HUES64 (cell line): ENCODE measurements around the gene SLC12A8.

Experiments
- H3K27ac ChIP-seq: 2 replicates; pipeline ENCODE4 v1.7.0; 2013; ENCODE audit warnings: low read depth, low read length, inconsistent platforms
- H3K27me3 ChIP-seq: 2 replicates; pipeline ENCODE4 v1.6.1; 2013; ENCODE audit warnings: mild to moderate bottlenecking, low read length; ENCODE audit not compliant: insufficient read depth
- H3K36me3 ChIP-seq: 2 replicates; pipeline ENCODE4 v1.6.1; 2013; ENCODE audit warnings: mild to moderate bottlenecking, low read length; ENCODE audit not compliant: insufficient read depth
- H3K4me1 ChIP-seq: 2 replicates; pipeline ENCODE4 v1.6.1; 2013; ENCODE audit warnings: mild to moderate bottlenecking, low read length, moderate library complexity; ENCODE audit not compliant: insufficient read depth
- H3K4me3 ChIP-seq: 2 replicates; pipeline ENCODE4 v1.5.1; 2013; ENCODE audit warnings: mild to moderate bottlenecking, low read length, moderate library complexity
- H3K9ac ChIP-seq: 2 replicates; pipeline ENCODE4 v1.6.1; 2013; ENCODE audit warnings: mild to moderate bottlenecking, low read depth, low read length
- H3K9me3 ChIP-seq: 2 replicates; pipeline ENCODE4 v1.6.1; 2013; ENCODE audit warnings: low read depth, low read length; ENCODE audit not compliant: insufficient read depth
- WGBS: fragments of 150-250, 120-280 bp; methylation state at CpG from one replicate; pipeline ENCODE4 v1.1.7; 2013; ENCODE audit warnings: missing lambda C conversion rate; 5-methylcytosine and 5-hydroxymethylcytosine counted together

Gene SLC12A8

DNA sequence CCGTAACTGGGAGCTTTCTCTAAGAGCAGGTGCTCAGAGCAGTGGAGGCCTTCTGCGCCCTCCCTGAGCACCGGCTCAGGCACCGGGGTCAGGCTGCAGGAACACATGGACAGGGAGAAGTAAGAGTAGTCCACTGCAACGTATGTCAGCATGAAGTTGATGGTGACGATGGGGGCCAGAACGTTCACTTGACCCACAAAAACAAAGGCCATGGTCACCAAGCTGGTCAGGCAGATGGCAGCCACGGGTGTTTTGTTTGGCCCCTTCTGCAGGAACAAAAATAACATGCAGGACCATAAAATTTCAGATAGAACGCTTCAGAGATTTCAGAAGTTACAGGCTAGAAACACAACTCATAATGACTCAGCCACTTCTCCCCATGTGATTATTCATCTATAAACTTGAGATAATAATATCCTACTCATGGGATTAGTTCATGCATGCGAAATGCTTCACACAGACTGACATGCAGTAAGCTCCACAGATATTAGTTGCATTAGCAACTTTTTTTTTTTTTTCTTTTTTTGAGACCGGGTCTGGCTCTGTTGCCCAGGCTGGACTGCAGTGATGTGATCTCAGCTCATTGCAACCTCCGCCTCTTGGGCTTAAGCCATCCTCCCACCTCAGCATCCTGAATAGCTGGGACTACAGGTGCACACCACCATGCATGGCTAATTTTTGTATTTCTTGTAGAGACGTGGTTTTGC is 104.5 kb downstream of the SLC12A8 start:
- no peak overlapping the region for H3K9ac ChIP-seq

DNA sequence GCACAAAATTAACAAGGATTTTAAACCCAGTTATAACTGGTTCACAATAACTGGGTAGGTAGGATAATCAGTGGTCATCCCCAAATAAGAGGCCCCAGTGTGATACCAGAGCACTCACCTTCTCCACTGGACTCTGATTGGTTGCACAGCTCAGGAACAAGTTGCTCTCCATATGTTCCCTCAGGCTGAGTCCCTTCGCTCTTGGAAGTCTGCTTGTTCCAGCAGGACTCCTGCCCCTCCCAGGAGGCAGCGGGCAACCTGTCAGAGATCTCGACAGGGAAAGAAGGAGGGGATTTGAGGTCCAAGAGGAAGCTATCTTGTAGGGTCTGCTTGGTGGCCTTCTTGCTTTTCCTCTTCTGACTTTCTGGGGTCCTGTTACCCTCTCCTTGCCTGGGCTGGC is 105.2 kb downstream of the SLC12A8 start:
- H3K36me3 ChIP-seq, result 0 out of 2 replicates have a peak, but pooled peaks cover 4% of the 10 kb centered on the region
- WGBS, result 90% methylated on average over 3 of the region's 3 CpGs
- H3K9me3 ChIP-seq, result no peaks in the 10 kb centered on the region
- H3K9ac ChIP-seq, result no peak overlapping the region
- no peak overlapping the region for H3K27ac ChIP-seq
- H3K4me1 ChIP-seq, result peaks cover 2% of the 10 kb centered on the region; the same call in 1 of the 2 replicates
- H3K27me3 ChIP-seq, result no peaks in the 10 kb centered on the region
- H3K4me3 ChIP-seq, result no peak overlapping the region

More for the DNA sequence above, 104.5 kb downstream of the SLC12A8 start:
- Histone ChIP-seq H3K27me3 (no peaks in the 10 kb centered on the region), H3K27ac (no peak overlapping the region), H3K9me3 (no peaks in the 10 kb centered on the region), H3K4me1 (peaks cover 2% of the 10 kb centered on the region; the same call in 1 of the 2 replicates), H3K36me3 (0 out of 2 replicates have a peak, but pooled peaks cover 4% of the 10 kb centered on the region), H3K4me3 (no peak overlapping the region)
- 95% methylated on average over 13 of the region's 13 CpGs for WGBS

DNA sequence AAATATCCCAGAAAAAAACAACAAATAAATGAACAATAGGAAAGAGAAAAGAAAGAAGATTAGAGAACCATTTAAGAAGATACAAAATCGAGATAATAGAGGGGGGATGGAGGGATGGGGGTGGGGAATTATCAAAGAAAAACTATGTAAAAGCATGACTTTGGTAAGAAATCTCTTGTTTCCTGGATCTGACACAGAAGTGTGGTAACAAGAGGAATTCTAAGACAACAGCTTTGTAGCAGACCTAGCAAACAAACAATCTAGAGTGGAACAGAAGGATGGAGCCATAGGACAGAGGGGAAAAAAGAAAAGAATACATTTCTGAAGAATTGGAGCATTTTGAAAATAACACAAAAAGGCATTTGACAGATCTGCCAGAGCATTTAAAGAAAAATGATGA is 107.4 kb downstream of the SLC12A8 start:
- Histone ChIP-seq H3K36me3 (peaks cover 8% of the 10 kb centered on the region; the same call in 1 of the 2 replicates), H3K4me1 (no peaks in the 10 kb centered on the region), H3K9ac (no peak overlapping the region), H3K4me3 (no peak overlapping the region), H3K27ac (no peak overlapping the region), H3K27me3 (no peaks in the 10 kb centered on the region), H3K9me3 (no peaks in the 10 kb centered on the region)
- whole genome bisulfite sequencing, result 95% methylated on average over 1 of the region's 1 CpG

DNA sequence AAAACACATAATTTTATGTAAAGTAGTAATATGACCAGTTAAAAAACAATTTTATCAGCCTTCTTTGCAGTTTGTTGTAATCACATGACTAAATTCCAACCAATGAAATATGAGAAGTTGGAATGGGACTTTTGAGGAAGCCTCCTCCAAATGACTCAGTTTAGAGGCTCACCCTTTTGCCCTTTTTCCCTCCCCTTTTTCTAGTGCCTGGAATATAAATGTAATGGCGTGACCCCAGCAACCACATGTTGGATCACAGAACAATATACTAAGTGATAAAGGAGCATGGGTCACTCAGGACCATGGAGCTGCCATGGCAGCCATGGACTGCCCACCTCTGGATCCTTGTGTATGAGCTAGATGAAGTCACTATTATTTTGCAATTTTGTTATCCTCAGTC is 107.9 kb downstream of the SLC12A8 start:
- Histone ChIP-seq H3K9ac (no peak overlapping the region), H3K27me3 (no peaks in the 10 kb centered on the region), H3K27ac (no peak overlapping the region), H3K4me1 (no peaks in the 10 kb centered on the region), H3K9me3 (no peaks in the 10 kb centered on the region), H3K36me3 (peaks cover 8% of the 10 kb centered on the region; the same call in 1 of the 2 replicates), H3K4me3 (no peak overlapping the region)
- 100% methylated on average over 1 of the region's 1 CpG for WGBS

DNA sequence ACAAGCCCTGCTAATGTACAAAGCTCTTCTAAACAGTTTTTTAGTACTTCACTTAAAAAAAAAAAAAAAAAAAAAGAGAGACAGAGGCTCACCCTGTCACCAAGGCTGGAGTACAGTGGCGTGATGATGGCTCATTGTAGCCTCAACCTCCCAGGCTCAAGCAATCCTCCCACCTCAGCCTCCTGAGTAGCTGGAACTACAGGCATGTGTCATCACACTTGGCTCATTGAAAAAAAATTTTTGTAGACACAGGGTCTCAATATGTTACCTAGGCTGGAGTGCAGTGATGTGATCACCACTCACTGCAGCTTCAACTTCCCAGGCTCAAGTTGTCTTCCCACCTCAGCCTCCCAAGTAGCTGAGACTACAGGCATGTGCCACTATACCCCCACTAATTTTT is 109.1 kb downstream of the SLC12A8 start:
- Histone ChIP-seq H3K4me3 (no peak overlapping the region), H3K9ac (no peak overlapping the region), H3K27me3 (no peaks in the 10 kb centered on the region), H3K36me3 (peaks cover 8% of the 10 kb centered on the region; the same call in 1 of the 2 replicates), H3K9me3 (no peaks in the 10 kb centered on the region), H3K27ac (no peak overlapping the region), H3K4me1 (peaks cover 5% of the 10 kb centered on the region; the same call in 1 of the 2 replicates)
- 100% methylated on average over 1 of the region's 1 CpG for WGBS

DNA sequence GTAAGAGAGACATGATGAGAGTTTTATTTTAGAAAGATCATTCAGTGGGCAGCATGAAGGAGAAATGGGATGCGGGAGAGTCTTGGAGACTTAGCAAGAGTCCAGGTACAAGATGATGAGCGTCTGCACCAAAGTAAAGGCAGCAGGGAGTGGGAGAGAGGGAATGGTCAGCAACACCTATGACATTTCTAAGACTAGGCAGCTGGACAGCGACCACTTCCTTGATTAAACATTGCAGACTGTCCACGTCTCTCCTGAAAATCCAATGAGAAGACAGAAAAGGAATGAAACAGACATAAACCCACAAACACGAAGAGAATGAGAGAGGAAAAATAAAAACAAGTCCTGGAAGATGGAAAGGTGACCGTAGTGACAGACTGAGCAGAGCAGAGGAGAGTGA is 110.1 kb downstream of the SLC12A8 start:
- Histone ChIP-seq H3K4me3 (no peak overlapping the region), H3K9me3 (no peaks in the 10 kb centered on the region), H3K9ac (no peak overlapping the region), H3K27ac (no peak overlapping the region), H3K27me3 (no peaks in the 10 kb centered on the region), H3K4me1 (peaks cover 5% of the 10 kb centered on the region; the same call in 1 of the 2 replicates), H3K36me3 (peaks cover 5% of the 10 kb centered on the region; the same call in 1 of the 2 replicates)
- WGBS, result 94% methylated on average over 6 of the region's 6 CpGs

DNA sequence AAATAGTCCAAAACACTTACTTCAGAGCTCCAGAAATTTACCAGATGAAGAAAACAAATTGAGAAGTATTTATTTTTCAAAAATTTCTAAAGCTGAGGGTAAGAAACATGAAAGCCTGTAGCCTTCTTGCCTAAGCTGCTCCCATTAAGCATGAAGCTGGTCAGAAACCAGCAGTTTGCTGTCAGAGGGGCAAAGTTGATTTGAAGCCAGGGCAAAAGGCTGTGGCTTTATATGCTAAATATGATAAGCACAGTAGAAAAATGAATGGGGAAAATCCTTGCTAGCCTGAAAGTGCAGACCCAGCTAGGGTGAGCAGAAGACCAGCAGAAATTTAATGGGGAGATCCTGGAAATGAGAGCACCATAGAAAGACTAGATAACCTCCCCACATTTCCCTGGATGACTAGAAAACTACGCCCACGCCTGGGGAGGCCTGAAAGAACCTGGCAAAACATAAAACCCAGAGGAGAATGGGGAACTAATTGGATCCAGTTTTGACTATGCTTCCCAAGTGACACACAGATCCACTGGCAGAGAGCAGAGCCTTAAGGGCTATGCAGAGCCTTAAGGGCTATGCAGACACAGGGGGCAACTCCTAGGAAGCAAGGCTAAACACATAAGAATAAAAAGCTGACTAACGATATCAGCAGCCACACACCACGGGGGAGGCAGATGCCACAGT is 113.8 kb downstream of the SLC12A8 start:
- H3K27ac ChIP-seq, result no peak overlapping the region
- peaks cover 4% of the 10 kb centered on the region; the same call in 1 of the 2 replicates for H3K36me3 ChIP-seq
- no peaks in the 10 kb centered on the region for H3K9me3 ChIP-seq
- H3K9ac ChIP-seq, result no peak overlapping the region
- WGBS, result 54% methylated on average over 4 of the region's 4 CpGs
- H3K27me3 ChIP-seq, result no peaks in the 10 kb centered on the region
- H3K4me3 ChIP-seq, result no peak overlapping the region
- peaks cover 5% of the 10 kb centered on the region; the same call in 1 of the 2 replicates for H3K4me1 ChIP-seq

DNA sequence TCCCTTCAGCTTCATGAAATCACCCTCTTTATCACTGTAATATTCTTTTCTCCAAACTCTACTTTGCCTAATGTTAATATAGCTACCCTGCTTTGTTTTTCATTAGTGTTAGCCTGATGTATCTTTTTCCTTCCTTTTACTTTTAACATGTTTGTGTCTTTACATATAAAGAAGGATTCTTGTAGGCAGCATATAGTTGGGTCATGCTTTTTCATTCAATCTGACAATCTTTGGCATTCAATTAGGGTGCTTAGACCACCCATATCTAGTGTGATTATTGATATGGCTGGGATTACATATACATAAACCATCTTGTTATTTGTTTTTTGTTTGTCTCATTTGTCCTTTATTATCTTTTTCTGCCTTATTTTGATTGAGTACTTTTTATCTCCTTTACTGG is 121.9 kb downstream of the SLC12A8 start:
- H3K9ac ChIP-seq, result no peak overlapping the region
- no peak overlapping the region for H3K27ac ChIP-seq
- H3K4me3 ChIP-seq, result no peak overlapping the region
- H3K9me3 ChIP-seq, result no peaks in the 10 kb centered on the region
- no peaks in the 10 kb centered on the region for H3K4me1 ChIP-seq
- H3K27me3 ChIP-seq, result no peaks in the 10 kb centered on the region
- peaks cover 7% of the 10 kb centered on the region; the same call in 1 of the 2 replicates for H3K36me3 ChIP-seq

DNA sequence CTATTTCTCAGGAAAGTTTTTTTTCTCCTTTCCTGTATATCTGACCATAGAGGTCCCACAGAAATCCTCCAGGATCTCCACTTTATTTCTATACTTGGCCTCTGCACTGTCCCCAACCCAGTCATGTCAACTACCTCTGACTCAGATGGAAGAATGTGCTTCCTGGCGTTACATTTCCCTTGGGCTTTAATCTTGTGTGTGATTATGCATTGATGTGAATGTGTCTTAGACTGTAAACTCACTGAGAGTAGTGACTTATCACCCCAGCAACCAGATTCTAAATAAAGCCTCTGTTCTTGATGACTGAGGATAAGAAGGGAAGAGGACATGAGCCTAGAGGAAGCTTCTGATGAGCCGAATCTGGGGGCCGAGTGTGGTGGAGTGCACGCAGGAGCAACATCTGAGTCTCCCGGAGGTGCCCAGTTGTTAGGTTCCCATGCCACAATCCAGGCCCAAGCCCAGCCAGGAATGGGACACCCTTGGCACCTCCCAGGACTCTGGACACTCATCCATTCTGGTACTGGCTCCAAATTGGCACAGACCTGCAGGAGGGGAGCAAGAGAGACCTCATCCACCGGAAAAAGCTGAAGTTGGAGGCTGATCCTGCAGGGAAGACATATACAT is 124.7 kb downstream of the SLC12A8 start:
- peaks cover 11% of the 10 kb centered on the region; the same call in 1 of the 2 replicates for H3K36me3 ChIP-seq
- H3K9ac ChIP-seq, result no peak overlapping the region
- no peaks in the 10 kb centered on the region for H3K9me3 ChIP-seq
- H3K27me3 ChIP-seq, result no peaks in the 10 kb centered on the region
- H3K27ac ChIP-seq, result no peak overlapping the region
- WGBS, result 91% methylated on average over 6 of the region's 6 CpGs
- no peak overlapping the region for H3K4me3 ChIP-seq
- H3K4me1 ChIP-seq, result no peaks in the 10 kb centered on the region

DNA sequence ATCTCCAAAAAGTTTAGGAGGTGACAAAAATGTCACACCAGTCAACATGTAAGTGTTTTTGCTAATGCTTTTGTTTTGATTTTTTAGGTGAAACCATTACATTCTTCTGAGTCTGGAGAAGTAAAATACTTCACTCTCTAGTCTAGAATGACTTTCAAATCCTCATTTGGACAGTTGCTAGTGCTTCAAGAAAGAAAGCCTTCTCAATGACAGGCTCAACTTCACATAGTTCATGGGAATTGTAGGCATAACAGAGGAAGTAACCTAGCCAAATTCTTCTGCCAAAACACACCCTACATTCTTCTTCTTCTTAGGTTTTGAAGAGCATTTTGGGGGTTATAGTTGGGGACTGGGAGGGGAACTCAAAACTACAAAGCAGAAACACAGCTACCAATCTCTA is 127.4 kb downstream of the SLC12A8 start:
- Histone ChIP-seq H3K36me3 (peaks cover 13% of the 10 kb centered on the region; the same call in 1 of the 2 replicates), H3K9ac (no peak overlapping the region), H3K4me3 (no peak overlapping the region), H3K27me3 (no peaks in the 10 kb centered on the region), H3K27ac (no peak overlapping the region), H3K4me1 (no peaks in the 10 kb centered on the region), H3K9me3 (no peaks in the 10 kb centered on the region)

DNA sequence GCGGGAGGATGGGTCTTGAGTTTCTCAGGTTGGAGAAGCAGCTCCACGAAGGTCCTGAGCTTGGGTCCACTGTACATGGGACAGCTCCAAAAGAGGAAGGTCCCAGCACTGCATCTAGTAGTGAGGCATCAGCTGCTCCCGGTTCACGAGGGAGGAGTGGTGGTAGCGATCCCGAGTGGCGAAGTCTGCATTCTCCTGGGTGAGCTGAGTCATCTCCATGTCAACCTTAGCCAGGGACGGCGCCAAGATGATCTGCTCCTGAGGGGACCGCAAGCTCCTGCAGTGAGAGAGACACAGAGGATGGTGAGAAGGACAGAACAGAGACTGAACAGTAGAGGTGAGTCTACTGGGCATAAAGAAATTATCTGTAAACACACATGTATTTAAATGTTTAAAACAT is 128.8 kb downstream of the SLC12A8 start:
- peaks cover 14% of the 10 kb centered on the region; the same call in 1 of the 2 replicates for H3K36me3 ChIP-seq
- H3K4me3 ChIP-seq, result no peak overlapping the region
- H3K9me3 ChIP-seq, result no peaks in the 10 kb centered on the region
- H3K27me3 ChIP-seq, result no peaks in the 10 kb centered on the region
- H3K27ac ChIP-seq, result no peak overlapping the region
- H3K9ac ChIP-seq, result no peak overlapping the region
- WGBS, result 79% methylated on average over 10 of the region's 10 CpGs
- H3K4me1 ChIP-seq, result no peaks in the 10 kb centered on the region
